Activated CD4-positive, alpha-beta memory T cell treated with anti-CD3 and anti-CD28 coated beads, Interleukin-2, amount 10 ng/mL, durations not matched to agents 7 days and 5 days (primary cell): ENCODE data around the gene UBN2. TPM values are rescaled to one million over a fixed set of nuclear protein-coding genes. Genes with fewer than 3 reads are reported as not detected.
"Not testable (repeated sequence)": the region's sequence is repeated elsewhere in the genome, so short reads cannot be mapped to it uniquely, and the experiment has no call there.

Experiments
- CTCF ChIA-PET: fragments of 350-600 bp; sonication (Branson Sonifier 250); formaldehyde crosslinking; loops from one replicate; lab custom pipeline; 2021; ENCODE audit warnings: antibody characterized with exemption, inconsistent platforms; lab: Charles Lee
- POLR2A ChIA-PET: fragments of 350-600 bp; sonication (Branson Sonifier 250); formaldehyde crosslinking; loops from one replicate; lab custom pipeline; 2021; ENCODE audit warnings: antibody characterized with exemption; lab: Charles Lee
- DNase-seq: peaks from one replicate; pipeline ENCODE4 v3.0.0-alpha.2; 2020
- H3K27ac Mint-ChIP-seq: one replicate; pipeline ENCODE4 v1.8.0; 2021; ENCODE audit warnings: mild to moderate bottlenecking, mixed read lengths
- H3K27me3 Mint-ChIP-seq: one replicate; pipeline ENCODE4 v1.8.0; 2021; ENCODE audit warnings: mixed read lengths
- H3K36me3 Mint-ChIP-seq: one replicate; pipeline ENCODE4 v1.8.0; 2021; ENCODE audit warnings: low read depth, mixed read lengths
- H3K4me1 Mint-ChIP-seq: one replicate; pipeline ENCODE4 v1.8.0; 2021; ENCODE audit warnings: mixed read lengths
- H3K4me3 Mint-ChIP-seq: one replicate; pipeline ENCODE4 v1.8.0; 2021; ENCODE audit warnings: mild to moderate bottlenecking, mixed read lengths
- H3K9me3 Mint-ChIP-seq: one replicate; pipeline ENCODE4 v1.8.0; 2021; ENCODE audit warnings: mixed read lengths
- total RNA-seq, 2 experiments: library from RNA; stranded (reverse); gene quantifications; one replicate each; pipeline ENCODE4 v1.2.3, GENCODE V29; 2021

The UBN2 gene
- 10 to 100 TPM; 11.6 to 12.0 TPM for total RNA-seq

DNA sequence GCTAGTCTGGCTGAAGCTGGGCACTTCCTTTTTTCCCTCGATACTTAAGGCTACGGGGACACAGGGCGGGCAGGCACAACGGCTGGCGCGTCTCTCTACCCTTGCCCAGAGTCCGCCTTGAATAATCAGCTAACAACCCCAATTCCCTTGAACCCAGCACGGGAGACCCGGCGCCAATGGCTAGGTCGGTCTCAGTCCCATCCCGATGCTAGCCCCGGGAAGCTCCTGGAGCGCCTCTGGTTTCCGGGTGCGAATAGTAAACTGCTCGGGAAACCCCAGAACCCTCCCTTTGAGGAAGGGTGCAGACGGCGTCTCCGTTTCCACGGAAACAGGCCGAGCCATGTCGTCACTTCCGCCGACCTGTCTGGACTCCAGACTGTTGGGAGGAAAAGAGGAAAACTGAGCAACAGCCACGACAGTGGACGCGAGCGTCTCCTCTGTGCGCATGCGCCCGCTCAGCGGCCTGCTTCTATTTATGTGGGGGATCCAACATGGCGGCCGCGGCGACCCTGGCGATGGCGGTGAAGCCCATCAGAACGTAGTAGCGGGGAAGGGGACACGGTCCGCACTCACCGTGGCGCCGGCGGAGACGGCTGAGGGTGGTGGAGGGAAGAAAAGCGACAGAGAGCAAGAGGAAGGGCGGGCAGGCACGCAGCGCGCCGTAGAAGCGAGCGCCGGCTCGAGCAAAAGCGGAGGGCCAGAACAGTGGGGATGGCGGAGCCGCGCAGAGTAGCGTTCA lies at the start of gene UBN2:
Gene UBN2 (plus strand): TSS at position 464 of the 739 bp plus-strand sequence. CDS start 248 bp downstream, at position 712.
- CTCF ChIA-PET: no interaction called here

DNA sequence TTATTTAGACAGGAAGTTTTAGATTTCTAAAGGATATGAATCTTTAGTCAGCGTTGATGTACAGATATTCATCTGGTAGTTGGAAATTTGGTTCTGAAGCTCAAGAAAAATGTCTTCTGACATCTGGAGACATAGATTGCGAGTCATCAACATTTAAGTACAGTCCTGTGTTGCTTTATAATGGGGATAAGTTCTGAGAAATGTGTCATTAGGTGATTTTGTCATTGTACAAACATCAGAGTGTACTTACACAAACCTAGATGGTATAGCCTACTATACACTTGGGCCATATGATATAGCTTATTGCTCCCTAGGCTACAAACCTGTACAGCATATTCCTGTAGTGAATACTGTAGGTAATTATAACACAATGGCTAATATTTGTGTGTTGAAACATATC lies 49.6 kb upstream of the UBN2 start:
- Mint-ChIP-seq H3K4me3 (no peak overlapping the region), H3K9me3 (no peaks in the 10 kb centered on the region), H3K27me3 (no peaks in the 10 kb centered on the region), H3K27ac (no peak overlapping the region), H3K4me1 (peaks cover 6% of the 10 kb centered on the region), H3K36me3 (no peaks in the 10 kb centered on the region)
- ChIA-PET CTCF (no interaction called here), POLR2A (no interaction called here)
- DNase-seq: no peak

More for the DNA sequence above, at the start of gene UBN2:
- Mint-ChIP-seq H3K27ac (peak within 1 kb of the TSS; percentile 78), H3K27me3 (peaks cover 20% of the 10 kb centered on the region), H3K9me3 (no peaks in the 10 kb centered on the region), H3K36me3 (peaks cover 4% of the 10 kb centered on the region), H3K4me3 (peak within 1 kb of the TSS; percentile 98), H3K4me1 (peaks cover 25% of the 10 kb centered on the region)
- POLR2A ChIA-PET: interaction anchor here (1.0 to 2.9 kb wide), 5 partner anchors 11 to 139 kb away, joined by 3 to 15 read pairs (median 6); a partner anchor contains a TSS
- DNase-seq: peak; percentile 91

DNA sequence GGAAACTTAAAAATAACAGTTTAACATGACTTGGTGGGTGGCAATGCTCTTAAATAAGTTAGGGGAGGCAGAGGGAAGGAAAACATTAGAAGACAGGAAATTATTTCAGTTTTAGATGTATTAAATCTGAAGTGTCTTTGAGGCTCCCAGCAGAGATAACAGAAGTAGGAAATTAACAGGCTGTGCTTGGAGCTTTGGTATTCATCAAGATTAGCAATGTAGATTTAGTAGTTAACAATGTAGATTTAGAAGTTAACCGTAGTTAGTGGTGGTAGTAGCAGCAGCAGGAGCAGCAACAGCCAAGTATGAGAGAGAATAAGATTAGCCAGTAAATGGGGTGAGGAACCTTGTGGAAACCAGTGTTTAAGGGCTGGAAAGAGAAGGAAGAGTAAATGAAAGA lies 48.7 kb upstream of the UBN2 start:
- Mint-ChIP-seq H3K4me3 (no peak overlapping the region), H3K4me1 (peaks cover 6% of the 10 kb centered on the region), H3K27me3 (no peaks in the 10 kb centered on the region), H3K9me3 (no peaks in the 10 kb centered on the region), H3K27ac (no peak overlapping the region), H3K36me3 (no peaks in the 10 kb centered on the region)
- CTCF ChIA-PET: interaction anchor here (0.6 kb wide), 1 partner anchor 10 kb away, joined by 3 read pairs; no protein-coding TSS in a partner anchor
- POLR2A ChIA-PET: no interaction called here
- DNase-seq: no peak

DNA sequence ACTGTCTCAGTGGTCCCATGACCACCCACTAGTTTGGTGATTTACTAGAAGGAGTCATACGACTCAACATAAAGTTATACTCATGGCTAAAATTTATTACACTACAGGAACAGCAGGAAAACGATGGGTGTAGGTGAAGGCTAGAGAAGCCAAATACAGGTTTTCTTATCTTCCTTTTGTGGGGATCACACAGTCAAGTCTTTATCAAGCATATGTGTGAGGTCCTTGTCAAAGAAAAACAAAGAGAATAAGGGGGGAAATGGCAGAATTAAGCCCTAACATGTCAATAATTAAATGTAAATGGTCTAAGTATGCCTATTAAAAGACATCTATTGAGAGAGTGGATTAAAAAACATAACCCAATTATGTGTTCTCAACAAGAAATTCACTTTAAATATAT lies 47.8 kb upstream of the UBN2 start:
- Mint-ChIP-seq H3K4me1 (peaks cover 6% of the 10 kb centered on the region), H3K36me3 (no peaks in the 10 kb centered on the region), H3K27me3 (no peaks in the 10 kb centered on the region), H3K9me3 (no peaks in the 10 kb centered on the region), H3K4me3 (no peak overlapping the region), H3K27ac (no peak overlapping the region)
- POLR2A ChIA-PET: no interaction called here
- CTCF ChIA-PET: interaction anchor here (0.6 kb wide), 1 partner anchor 29 kb away, joined by 3 read pairs; no protein-coding TSS in a partner anchor
- no peak for DNase-seq

DNA sequence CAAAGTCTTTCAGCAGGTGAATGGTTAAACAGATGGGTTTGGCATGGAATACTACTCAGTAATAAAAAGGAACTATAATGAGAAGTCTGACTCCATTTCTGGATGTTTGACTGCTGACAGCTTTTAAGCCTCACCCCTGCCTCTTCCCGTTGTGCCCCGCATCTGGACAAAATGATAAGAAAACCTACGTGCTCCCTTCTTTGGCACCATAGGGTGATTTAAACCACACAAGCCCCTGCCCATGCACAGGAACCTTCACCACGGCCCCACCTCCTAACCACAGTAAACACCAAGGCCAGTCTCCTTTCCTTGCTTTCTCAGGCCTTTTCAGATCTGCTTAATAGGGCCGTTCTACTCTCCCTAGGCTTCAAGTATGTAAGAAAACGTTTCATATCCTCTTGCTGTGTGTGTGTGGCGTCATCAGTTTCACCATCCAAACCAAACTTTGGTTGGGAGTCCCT lies 47.1 kb upstream of the UBN2 start:
- no peak overlapping the region for H3K27ac Mint-ChIP-seq
- H3K4me3 Mint-ChIP-seq: no peak overlapping the region
- no peak for DNase-seq
- no peaks in the 10 kb centered on the region for H3K27me3 Mint-ChIP-seq
- peaks cover 6% of the 10 kb centered on the region for H3K4me1 Mint-ChIP-seq
- ChIA-PET POLR2A (no interaction called here), CTCF (no interaction called here)
- no peaks in the 10 kb centered on the region for H3K9me3 Mint-ChIP-seq
- no peaks in the 10 kb centered on the region for H3K36me3 Mint-ChIP-seq

DNA sequence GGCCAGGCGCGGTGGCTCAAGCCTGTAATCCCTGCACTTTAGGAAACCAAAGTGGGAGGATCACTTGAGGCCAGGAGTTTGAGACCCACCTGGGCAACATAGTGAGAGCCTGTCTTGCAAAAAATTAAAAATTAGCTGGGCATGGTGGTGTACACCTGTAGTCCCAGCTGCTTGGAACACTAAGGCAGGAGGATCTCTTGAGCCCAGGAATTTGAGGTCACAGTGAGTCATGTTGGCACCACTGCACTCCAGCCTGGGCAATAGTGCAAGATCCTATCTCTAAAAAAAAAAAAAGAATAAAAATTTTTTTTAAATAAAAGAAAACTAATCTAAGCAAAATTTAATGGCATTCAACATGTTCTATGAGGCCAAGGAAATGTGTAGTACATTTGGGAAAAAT lies 44.9 kb upstream of the UBN2 start:
- no peak for DNase-seq
- CTCF ChIA-PET: no interaction called here
- Mint-ChIP-seq H3K27ac (no peak overlapping the region), H3K4me3 (no peak overlapping the region), H3K27me3 (no peaks in the 10 kb centered on the region), H3K4me1 (peaks cover 6% of the 10 kb centered on the region), H3K9me3 (no peaks in the 10 kb centered on the region), H3K36me3 (no peaks in the 10 kb centered on the region)
- POLR2A ChIA-PET: no interaction called here

DNA sequence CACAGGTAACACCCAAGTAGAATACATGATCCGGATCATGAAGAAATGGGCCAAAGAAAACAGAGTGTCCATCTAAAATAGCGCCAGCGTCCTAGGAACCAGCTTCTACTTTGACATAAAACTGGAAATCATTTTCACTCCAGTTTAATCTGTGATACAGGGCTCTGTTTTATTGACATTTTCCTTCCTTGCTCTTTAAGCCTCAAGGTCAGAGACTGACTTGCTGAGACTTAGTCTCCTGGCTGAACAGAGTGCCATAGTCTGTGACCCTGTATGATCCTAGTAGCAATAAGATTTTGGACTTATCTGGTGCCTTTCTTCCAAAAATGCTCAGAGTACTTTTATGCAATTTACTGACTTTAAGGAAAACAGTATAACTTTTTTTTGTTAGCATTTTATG lies 41.7 kb upstream of the UBN2 start:
- Mint-ChIP-seq H3K27ac (no peak overlapping the region), H3K4me3 (no peak overlapping the region), H3K36me3 (no peaks in the 10 kb centered on the region), H3K27me3 (no peaks in the 10 kb centered on the region), H3K9me3 (no peaks in the 10 kb centered on the region), H3K4me1 (no peaks in the 10 kb centered on the region)
- ChIA-PET POLR2A (no interaction called here), CTCF (no interaction called here)
- no peak for DNase-seq

DNA sequence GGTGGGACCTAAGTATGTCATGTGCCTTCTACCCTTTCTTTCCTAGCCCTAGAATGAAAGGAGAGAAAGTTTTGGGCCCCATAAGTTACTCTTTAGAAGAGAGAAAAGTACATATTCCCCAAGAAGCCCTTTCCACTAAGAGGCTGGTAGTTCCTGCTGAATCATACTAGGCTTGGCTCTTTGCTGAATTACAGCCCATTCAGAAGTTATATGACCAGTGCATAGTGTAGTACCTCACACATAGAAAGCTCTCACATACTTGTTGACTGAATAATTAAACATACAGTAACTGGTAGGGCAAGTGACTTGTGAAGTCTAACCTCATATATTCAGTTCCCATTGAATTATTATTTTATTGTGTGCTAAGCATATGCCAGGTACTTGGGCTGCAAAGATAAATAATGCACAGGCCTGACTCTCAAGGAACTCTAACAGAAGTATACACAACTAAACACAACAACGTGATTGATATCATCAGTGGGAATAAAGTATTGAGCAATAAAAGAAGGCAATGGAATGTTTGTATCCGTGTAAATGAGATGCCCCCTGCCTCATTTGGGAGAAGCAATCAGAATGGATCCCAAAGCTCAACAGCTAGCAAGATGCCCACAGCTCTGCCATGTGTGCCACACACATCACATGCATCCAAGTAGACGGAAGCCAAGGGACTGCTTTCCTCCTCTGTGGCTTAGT lies 38.9 kb upstream of the UBN2 start:
- no peak overlapping the region for H3K27ac Mint-ChIP-seq
- no peaks in the 10 kb centered on the region for H3K4me1 Mint-ChIP-seq
- H3K4me3 Mint-ChIP-seq: no peak overlapping the region
- POLR2A ChIA-PET: no interaction called here
- CTCF ChIA-PET: interaction anchor here (0.5 kb wide), 1 partner anchor 10 kb away, joined by 3 read pairs; no protein-coding TSS in a partner anchor
- H3K36me3 Mint-ChIP-seq: no peaks in the 10 kb centered on the region
- H3K27me3 Mint-ChIP-seq: no peaks in the 10 kb centered on the region
- no peaks in the 10 kb centered on the region for H3K9me3 Mint-ChIP-seq
- DNase-seq: no peak

DNA sequence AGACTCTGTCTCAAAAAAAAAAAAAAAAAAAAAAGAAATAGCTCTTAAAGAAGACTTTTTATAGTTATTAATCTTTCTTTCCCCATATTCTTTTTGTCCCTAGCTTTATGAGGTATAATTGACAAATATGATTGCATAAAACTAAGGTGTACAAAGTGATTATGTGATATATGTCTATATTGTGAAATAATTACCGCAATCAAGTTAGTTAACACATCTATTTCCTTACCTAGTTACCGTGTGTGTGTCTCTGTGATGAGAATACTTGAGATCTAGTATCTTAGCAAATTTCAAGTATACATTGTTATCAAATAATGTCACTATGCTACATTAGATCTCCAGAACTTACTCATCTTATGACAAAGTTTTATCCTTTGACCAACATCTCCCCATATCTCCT lies 30.7 kb upstream of the UBN2 start:
- no peaks in the 10 kb centered on the region for H3K4me1 Mint-ChIP-seq
- peaks cover 3% of the 10 kb centered on the region for H3K27me3 Mint-ChIP-seq
- no peak for DNase-seq
- H3K9me3 Mint-ChIP-seq: peaks cover 4% of the 10 kb centered on the region
- CTCF ChIA-PET: no interaction called here
- POLR2A ChIA-PET: no interaction called here
- no peak overlapping the region for H3K4me3 Mint-ChIP-seq
- H3K27ac Mint-ChIP-seq: no peak overlapping the region
- H3K36me3 Mint-ChIP-seq: peaks cover 2% of the 10 kb centered on the region

DNA sequence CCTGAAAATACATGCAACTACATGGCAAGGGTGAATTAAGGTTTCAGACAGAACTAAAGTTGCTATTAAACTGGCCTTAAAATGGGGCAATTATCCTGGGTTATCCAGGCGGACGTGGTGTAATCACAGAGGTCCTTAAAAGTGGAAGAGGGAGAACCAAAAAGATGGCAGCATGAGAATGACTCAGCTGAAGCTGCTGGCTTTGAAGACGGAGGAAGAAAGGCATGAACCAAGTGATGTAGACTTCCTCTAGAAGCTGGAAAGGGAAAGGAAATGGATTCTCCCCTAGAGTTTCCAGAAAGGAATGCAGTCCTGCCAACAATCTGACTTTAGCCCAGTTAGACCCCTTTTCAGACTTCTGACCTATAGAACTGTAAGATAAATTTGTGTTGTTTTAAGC lies 27.0 kb upstream of the UBN2 start:
- POLR2A ChIA-PET: no interaction called here
- Mint-ChIP-seq H3K36me3 (peaks cover 6% of the 10 kb centered on the region), H3K27me3 (peaks cover 26% of the 10 kb centered on the region), H3K9me3 (peaks cover 23% of the 10 kb centered on the region), H3K4me1 (no peaks in the 10 kb centered on the region), H3K27ac (no peak overlapping the region), H3K4me3 (no peak overlapping the region)
- no peak for DNase-seq
- CTCF ChIA-PET: no interaction called here

DNA sequence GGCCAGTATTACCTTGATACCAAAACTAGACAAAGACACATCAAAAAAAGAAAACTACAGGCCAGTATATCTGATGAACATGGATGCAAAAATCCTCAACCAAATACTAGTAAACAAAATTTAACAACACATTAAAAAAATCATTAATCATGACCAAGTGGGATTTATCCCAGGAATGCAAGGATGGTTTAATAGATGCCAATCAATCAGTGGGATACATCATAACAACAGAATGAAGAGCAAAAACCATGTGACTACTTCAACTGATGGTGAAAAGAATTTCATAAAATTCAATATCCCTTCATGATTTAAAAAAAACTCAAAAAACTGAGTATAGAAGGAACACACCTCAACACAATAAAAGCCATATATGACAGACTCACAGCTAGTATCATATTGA lies 25.2 kb upstream of the UBN2 start:
- ChIA-PET CTCF (no interaction called here), POLR2A (no interaction called here)
- peaks cover 6% of the 10 kb centered on the region for H3K36me3 Mint-ChIP-seq
- no peak overlapping the region for H3K4me3 Mint-ChIP-seq
- no peak overlapping the region for H3K27ac Mint-ChIP-seq
- H3K9me3 Mint-ChIP-seq: peaks cover 23% of the 10 kb centered on the region
- peaks cover 39% of the 10 kb centered on the region for H3K27me3 Mint-ChIP-seq
- H3K4me1 Mint-ChIP-seq: no peaks in the 10 kb centered on the region
- no peak for DNase-seq

DNA sequence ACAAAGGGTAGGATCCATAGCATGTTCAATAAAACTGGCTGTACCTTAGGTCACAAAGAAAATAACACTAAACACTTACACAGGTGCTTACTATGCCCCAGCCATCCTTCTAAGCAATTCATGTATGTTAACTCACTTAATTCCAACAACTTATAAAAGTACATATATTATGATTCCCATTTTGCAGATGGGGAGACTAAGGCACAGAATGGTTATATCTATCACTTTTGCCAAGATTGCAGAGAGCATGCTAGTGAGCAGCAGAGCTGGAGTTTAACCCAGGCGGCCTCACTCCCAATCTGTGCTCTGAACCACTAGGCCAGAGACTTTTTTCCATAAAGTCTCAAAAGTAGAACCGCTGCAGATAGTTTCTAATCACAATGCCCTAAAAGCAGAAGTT lies 18.9 kb upstream of the UBN2 start:
- peaks cover 1% of the 10 kb centered on the region for H3K36me3 Mint-ChIP-seq
- ChIA-PET POLR2A (no interaction called here), CTCF (no interaction called here)
- DNase-seq: no peak
- no peak overlapping the region for H3K27ac Mint-ChIP-seq
- peaks cover 5% of the 10 kb centered on the region for H3K9me3 Mint-ChIP-seq
- H3K4me3 Mint-ChIP-seq: no peak overlapping the region
- no peaks in the 10 kb centered on the region for H3K4me1 Mint-ChIP-seq
- peaks cover 33% of the 10 kb centered on the region for H3K27me3 Mint-ChIP-seq

DNA sequence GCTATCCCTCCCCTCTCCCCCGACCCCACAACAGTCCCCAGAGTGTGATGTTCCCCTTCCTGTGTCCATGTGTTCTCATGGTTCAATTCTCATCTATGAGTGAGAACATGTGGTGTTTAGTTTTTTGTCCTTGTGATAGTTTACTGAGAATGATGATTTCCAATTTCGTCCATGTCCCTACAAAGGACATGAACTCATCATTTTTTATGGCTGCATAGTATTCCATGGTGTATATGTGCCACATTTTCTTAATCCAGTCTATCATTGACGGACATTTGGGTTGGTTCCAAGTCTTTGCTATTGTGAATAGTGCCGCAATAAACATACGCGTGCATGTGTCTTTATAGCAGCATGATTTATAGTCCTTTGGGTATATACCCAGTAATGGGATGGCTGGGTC lies 17.5 kb upstream of the UBN2 start:
- H3K36me3 Mint-ChIP-seq, POLR2A ChIA-PET, CTCF ChIA-PET, H3K4me1 Mint-ChIP-seq, H3K4me3 Mint-ChIP-seq, H3K9me3 Mint-ChIP-seq, DNase-seq, H3K27ac Mint-ChIP-seq: not testable (repeated sequence)
- peaks cover 24% of the 10 kb centered on the region for H3K27me3 Mint-ChIP-seq
